Endothelial cell (in vitro differentiated cells): ENCODE data around the gene CRYGN. TPM values are rescaled to one million over a fixed set of nuclear protein-coding genes. Genes with fewer than 3 reads are reported as not detected.

Experiments used
- DNase-seq: peaks from one replicate; pipeline ENCODE4 v3.0.0; 2021; ENCODE audit warnings: low spot score
- H3K27ac Mint-ChIP-seq: one replicate; pipeline ENCODE4 v1.8.0; 2021; ENCODE audit warnings: mixed read lengths, inconsistent platforms; ENCODE audit not compliant: unreplicated experiment
- H3K27me3 Mint-ChIP-seq: one replicate; pipeline ENCODE4 v1.8.0; 2021; ENCODE audit warnings: mild to moderate bottlenecking, moderate library complexity, mixed read lengths, inconsistent platforms; ENCODE audit not compliant: unreplicated experiment
- H3K36me3 Mint-ChIP-seq: one replicate; pipeline ENCODE4 v1.8.0; 2021; ENCODE audit warnings: mild to moderate bottlenecking, low read depth, mixed read lengths, inconsistent platforms; ENCODE audit not compliant: unreplicated experiment
- H3K4me1 Mint-ChIP-seq: one replicate; pipeline ENCODE4 v1.8.0; 2021; ENCODE audit warnings: mild to moderate bottlenecking, mixed read lengths, inconsistent platforms; ENCODE audit not compliant: unreplicated experiment
- H3K4me3 Mint-ChIP-seq: one replicate; pipeline ENCODE4 v1.8.0; 2021; ENCODE audit warnings: mild to moderate bottlenecking, mixed read lengths, inconsistent platforms; ENCODE audit not compliant: unreplicated experiment
- H3K9me3 Mint-ChIP-seq: one replicate; pipeline ENCODE4 v1.8.0; 2021; ENCODE audit warnings: mixed read lengths, inconsistent platforms; ENCODE audit not compliant: unreplicated experiment
- total RNA-seq: library from RNA; stranded (reverse); fragmentation: NEBNext Ultra II Directional; extraction: Animal tissue kit (Norgen Biotek cat#: 25700); gene quantifications from one replicate; pipeline ENCODE4 v1.2.1, GENCODE V29; 2021; ENCODE audit not compliant: unreplicated experiment
- TF ChIP-seq, protein P1 (sequence below): fragments of 200-600 bp; sonication (generic); IDR thresholded peaks from one replicate; pipeline ENCODE4 v1.5.0; 2021; ENCODE audit warnings: antibody characterized with exemption; ENCODE audit not compliant: unreplicated experiment

Gene CRYGN
- total RNA-seq, 1 donor from 2014 or later, result not detected

- Mint-ChIP-seq H3K4me3 (no peak overlapping the region), H3K36me3 (peaks cover 4% of the 10 kb centered on the region), H3K4me1 (peaks cover 24% of the 10 kb centered on the region), H3K27ac (no peak overlapping the region), H3K9me3 (no peaks in the 10 kb centered on the region), H3K27me3 (peaks cover 3% of the 10 kb centered on the region)
- DNase-seq, result no peak
- TF ChIP-seq, protein P1, sequence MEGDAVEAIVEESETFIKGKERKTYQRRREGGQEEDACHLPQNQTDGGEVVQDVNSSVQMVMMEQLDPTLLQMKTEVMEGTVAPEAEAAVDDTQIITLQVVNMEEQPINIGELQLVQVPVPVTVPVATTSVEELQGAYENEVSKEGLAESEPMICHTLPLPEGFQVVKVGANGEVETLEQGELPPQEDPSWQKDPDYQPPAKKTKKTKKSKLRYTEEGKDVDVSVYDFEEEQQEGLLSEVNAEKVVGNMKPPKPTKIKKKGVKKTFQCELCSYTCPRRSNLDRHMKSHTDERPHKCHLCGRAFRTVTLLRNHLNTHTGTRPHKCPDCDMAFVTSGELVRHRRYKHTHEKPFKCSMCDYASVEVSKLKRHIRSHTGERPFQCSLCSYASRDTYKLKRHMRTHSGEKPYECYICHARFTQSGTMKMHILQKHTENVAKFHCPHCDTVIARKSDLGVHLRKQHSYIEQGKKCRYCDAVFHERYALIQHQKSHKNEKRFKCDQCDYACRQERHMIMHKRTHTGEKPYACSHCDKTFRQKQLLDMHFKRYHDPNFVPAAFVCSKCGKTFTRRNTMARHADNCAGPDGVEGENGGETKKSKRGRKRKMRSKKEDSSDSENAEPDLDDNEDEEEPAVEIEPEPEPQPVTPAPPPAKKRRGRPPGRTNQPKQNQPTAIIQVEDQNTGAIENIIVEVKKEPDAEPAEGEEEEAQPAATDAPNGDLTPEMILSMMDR, result no peak
These were observed 15.7 kb upstream of the CRYGN start for GRCh38 chr7:151455690-151456089.

DNA sequence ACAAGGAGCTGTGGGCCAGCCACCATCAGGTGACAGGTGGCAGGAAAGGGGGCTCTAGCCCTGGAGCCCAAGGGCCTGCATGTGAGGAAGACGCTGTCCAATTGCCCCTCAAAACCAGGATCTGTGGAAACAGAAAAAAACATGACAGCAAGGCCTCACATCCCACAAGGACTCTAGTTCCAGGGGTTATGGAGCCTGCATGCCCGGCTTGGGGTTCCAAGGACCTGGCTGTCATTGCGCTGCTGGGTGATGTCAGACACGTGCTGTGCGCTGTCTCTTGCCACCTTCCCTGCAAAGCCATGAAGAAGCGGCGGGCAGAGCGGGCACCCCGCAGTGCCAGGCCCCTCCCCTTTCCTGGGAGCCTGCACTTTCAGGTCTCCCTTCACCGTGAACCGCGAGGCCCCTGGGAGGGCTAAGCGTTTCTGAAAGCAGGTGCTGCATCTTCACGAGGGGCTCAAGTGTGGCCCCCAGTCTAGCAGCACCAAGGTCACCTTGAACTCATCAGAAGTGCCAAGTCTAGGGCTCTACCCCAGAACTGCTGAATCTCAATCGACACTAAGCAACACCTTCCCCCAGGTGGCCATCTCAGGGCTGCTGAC, 15.1 kb upstream of the CRYGN start:
- Mint-ChIP-seq H3K4me3 (no peak overlapping the region), H3K27me3 (peaks cover 3% of the 10 kb centered on the region), H3K27ac (no peak overlapping the region), H3K4me1 (peaks cover 24% of the 10 kb centered on the region), H3K9me3 (no peaks in the 10 kb centered on the region), H3K36me3 (peaks cover 4% of the 10 kb centered on the region)
- TF ChIP-seq, protein P1, result no peak
- DNase-seq, result no peak

DNA sequence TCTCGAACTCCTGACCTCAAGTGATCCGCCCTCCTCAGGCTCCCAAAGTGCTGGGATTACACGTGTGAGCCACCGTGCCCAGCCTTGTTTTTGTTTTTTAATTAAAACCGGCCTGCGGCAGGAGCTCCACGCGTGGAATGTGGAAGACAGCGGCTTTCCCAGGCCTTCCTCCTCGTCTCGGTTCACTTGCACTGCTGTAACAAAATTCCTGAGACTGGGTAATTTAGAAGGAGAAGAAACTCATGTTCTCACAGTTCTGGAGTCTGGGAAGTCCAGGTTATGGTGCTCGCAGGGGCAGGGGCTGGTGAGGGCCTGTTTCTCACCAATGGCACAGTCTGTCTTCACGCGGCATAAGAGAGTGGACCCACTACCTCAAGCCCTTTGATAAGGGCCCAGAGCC, 14.4 kb upstream of the CRYGN start:
- H3K36me3 Mint-ChIP-seq, result peaks cover 4% of the 10 kb centered on the region
- DNase-seq, result no peak
- no peak overlapping the region for H3K4me3 Mint-ChIP-seq
- H3K27me3 Mint-ChIP-seq, result peaks cover 3% of the 10 kb centered on the region
- peaks cover 27% of the 10 kb centered on the region for H3K4me1 Mint-ChIP-seq
- no peak overlapping the region for H3K27ac Mint-ChIP-seq
- no peaks in the 10 kb centered on the region for H3K9me3 Mint-ChIP-seq
- TF ChIP-seq, protein P1, result no peak

GRCh38 chr7:151453326-151453791, 13.4 kb upstream of the CRYGN start:
- Mint-ChIP-seq H3K36me3 (peaks cover 4% of the 10 kb centered on the region), H3K4me1 (peaks cover 27% of the 10 kb centered on the region), H3K27ac (no peak overlapping the region), H3K27me3 (peaks cover 3% of the 10 kb centered on the region), H3K4me3 (no peak overlapping the region), H3K9me3 (no peaks in the 10 kb centered on the region)
- TF ChIP-seq, protein P1, result no peak
- no peak for DNase-seq

DNA sequence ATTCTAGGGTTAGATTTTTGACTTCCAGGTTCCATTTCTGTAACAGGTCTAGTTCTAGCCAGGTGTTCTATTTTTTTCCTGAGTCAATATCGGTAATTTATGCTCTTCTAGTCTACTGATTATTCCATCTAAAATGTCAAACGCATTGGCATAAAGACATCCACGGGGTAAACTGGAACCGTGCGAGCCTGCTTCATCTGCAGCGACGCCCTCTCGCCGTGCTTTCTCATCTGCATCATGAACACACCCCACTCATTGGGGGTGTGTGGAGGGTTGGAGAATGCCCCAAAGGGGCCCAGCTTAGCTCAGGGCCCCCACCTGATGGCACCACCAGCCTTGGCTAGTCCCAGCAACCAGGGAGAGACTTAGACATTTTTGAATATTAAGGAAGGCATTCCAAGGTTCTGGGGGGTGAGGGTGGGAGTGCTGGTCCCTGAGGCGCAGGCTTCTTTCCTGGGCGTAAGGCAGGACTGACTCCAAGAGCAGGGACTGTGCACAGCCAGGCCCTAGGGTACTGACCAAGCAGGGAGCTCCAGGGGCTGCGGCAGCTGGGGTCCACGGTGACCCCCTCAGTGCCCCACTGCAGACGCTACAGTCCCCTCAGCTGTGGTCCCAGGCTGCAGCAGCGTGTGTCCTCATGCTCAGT, 12.9 kb upstream of the CRYGN start:
- TF ChIP-seq, protein P1, result no peak
- no peak for DNase-seq
- Mint-ChIP-seq H3K27ac (no peak overlapping the region), H3K9me3 (no peaks in the 10 kb centered on the region), H3K4me1 (peaks cover 27% of the 10 kb centered on the region), H3K36me3 (peaks cover 4% of the 10 kb centered on the region), H3K27me3 (peaks cover under 1% of the 10 kb centered on the region), H3K4me3 (no peak overlapping the region)
